ENCODE measurements around the gene ZNF317. TPM values are rescaled to one million over a fixed set of nuclear protein-coding genes. Genes with fewer than 3 reads are reported as not detected.
A peak's percentile ranks its signal among the peaks of the same experiment; 100 is the strongest.

Gene ZNF317
- total RNA-seq, 1 donor from 2014 or later, result 19.6 TPM

DNA sequence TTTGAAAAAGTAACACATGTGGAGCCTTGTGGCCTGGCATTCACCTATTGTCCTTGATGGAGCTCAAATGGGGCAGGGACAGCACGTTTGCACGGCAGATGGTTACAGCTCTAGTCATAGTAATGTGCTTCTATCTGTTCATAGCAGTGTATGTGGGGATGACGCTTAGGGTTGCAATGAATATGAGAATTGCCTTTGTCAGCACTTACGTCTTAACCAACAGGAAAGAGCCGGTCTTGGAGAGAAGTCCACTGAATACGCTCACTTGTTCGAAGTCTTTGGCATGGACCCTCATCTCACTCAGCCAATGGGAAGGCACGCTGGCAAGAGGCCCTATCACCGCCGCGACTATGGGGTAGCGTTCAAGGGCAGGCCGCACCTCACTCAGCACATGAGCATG is 19.7 kb downstream of the ZNF317 start:
- Histone ChIP-seq H3K79me2 (ENCODE audit: low read depth) (peaks cover 28% of the 10 kb centered on the region), H3F3A (ENCODE audit: low read depth) (no peaks in the 10 kb centered on the region), H4K20me1 (ENCODE audit: low read depth) (no peaks in the 10 kb centered on the region), H3K4me3 (no peak overlapping the region), H3K9me3 (ENCODE audit: low read depth) (no peaks in the 10 kb centered on the region), H3K27me3 (no peaks in the 10 kb centered on the region), H3K36me3 (peaks cover 23% of the 10 kb centered on the region), H3K27ac (no peak overlapping the region), H3K9ac (no peak overlapping the region), H2AFZ (replicated peaks) (no peak overlapping the region), H3K4me2 (no peak overlapping the region), H3K4me1 (no peaks in the 10 kb centered on the region)
- Mint-ChIP-seq H3K36me3 (peaks cover 90% of the 10 kb centered on the region), H3K4me1 (no peaks in the 10 kb centered on the region), H3K4me3 (peak overlapping the region; percentile 9), H3K27me3 (ENCODE audit: insufficient read depth, low read depth) (peaks cover 3% of the 10 kb centered on the region), H3K27ac (no peak overlapping the region), H3K9me3 (peaks cover 84% of the 10 kb centered on the region)
- no peak for TF ChIP-seq EZH2phosphoT487 (IDR thresholded peaks at IDR 0.05)
- no peak for TF ChIP-seq EZH2 (IDR thresholded peaks at IDR 0.05)
- TF ChIP-seq, protein P1, sequence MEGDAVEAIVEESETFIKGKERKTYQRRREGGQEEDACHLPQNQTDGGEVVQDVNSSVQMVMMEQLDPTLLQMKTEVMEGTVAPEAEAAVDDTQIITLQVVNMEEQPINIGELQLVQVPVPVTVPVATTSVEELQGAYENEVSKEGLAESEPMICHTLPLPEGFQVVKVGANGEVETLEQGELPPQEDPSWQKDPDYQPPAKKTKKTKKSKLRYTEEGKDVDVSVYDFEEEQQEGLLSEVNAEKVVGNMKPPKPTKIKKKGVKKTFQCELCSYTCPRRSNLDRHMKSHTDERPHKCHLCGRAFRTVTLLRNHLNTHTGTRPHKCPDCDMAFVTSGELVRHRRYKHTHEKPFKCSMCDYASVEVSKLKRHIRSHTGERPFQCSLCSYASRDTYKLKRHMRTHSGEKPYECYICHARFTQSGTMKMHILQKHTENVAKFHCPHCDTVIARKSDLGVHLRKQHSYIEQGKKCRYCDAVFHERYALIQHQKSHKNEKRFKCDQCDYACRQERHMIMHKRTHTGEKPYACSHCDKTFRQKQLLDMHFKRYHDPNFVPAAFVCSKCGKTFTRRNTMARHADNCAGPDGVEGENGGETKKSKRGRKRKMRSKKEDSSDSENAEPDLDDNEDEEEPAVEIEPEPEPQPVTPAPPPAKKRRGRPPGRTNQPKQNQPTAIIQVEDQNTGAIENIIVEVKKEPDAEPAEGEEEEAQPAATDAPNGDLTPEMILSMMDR (IDR thresholded peaks at IDR 0.05), result no peak
- DNase-seq (ENCODE audit: low spot score), result no peak

DNA sequence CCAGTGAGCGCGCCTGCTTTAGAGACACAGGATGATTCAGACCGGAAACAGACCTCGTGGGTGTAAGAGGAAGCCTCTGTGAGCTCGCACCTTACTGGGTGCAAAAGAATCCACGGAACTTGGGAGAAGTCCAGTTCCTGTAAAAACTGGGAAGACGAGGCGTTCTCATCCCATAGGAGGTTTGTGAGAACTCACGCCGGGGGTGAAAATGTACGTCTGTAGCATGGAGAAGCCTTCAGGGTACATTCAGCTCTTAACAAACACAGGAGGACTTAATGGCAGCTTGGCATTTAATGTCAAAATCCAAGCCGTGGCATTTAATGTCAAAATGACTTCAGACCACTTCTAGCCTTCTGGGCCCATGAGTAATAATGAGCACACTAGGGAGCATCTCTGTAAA is 21.2 kb downstream of the ZNF317 start:
- H3K27me3 Mint-ChIP-seq (ENCODE audit: insufficient read depth, low read depth), result peaks cover 6% of the 10 kb centered on the region
- no peak overlapping the region for H3K9ac ChIP-seq
- H3K4me3 ChIP-seq, result no peak overlapping the region
- H3K27ac Mint-ChIP-seq, result no peak overlapping the region
- no peaks in the 10 kb centered on the region for H3K4me1 Mint-ChIP-seq
- H4K20me1 ChIP-seq (ENCODE audit: low read depth), result no peaks in the 10 kb centered on the region
- H3K27me3 ChIP-seq, result no peaks in the 10 kb centered on the region
- H3F3A ChIP-seq (ENCODE audit: low read depth), result no peaks in the 10 kb centered on the region
- TF ChIP-seq EZH2phosphoT487 (IDR thresholded peaks at IDR 0.05) (no peak), EZH2 (IDR thresholded peaks at IDR 0.05) (no peak)
- TF ChIP-seq, protein P1 (IDR thresholded peaks at IDR 0.05), result no peak
- peaks cover 13% of the 10 kb centered on the region for H3K79me2 ChIP-seq (ENCODE audit: low read depth)
- H3K36me3 ChIP-seq, result peaks cover 23% of the 10 kb centered on the region
- H3K4me2 ChIP-seq, result no peak overlapping the region
- peaks cover 80% of the 10 kb centered on the region for H3K36me3 Mint-ChIP-seq
- no peak overlapping the region for H2AFZ ChIP-seq (replicated peaks)
- DNase-seq (ENCODE audit: low spot score), result no peak
- peaks cover 71% of the 10 kb centered on the region for H3K9me3 Mint-ChIP-seq
- no peaks in the 10 kb centered on the region for H3K9me3 ChIP-seq (ENCODE audit: low read depth)
- H3K27ac ChIP-seq, result no peak overlapping the region
- H3K4me3 Mint-ChIP-seq, result no peak overlapping the region
- no peaks in the 10 kb centered on the region for H3K4me1 ChIP-seq

DNA sequence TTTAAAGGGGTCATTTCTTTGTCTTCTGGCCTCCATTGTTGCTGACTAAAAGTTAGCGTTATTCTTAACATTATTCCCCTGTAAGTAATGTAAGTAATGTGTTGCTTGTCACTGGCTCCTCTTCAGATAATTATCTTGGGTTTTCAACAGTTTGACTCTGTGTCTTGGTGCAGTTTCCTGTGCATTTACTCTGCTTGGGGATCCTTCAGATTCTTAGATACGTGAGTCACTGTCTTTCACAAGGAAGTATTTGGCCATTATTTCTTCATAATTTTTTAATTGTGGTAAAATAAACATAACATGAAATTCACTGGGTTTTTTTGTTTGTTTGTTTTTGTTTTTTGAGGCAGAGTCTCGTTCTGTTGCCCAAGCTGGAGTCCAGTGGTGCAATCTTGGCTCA is 25.1 kb downstream of the ZNF317 start:
- no peak for DNase-seq (ENCODE audit: low spot score)
- Histone ChIP-seq H3K27ac (no peak overlapping the region), H3K79me2 (ENCODE audit: low read depth) (no peaks in the 10 kb centered on the region), H4K20me1 (ENCODE audit: low read depth) (no peaks in the 10 kb centered on the region), H3K9ac (no peak overlapping the region), H2AFZ (replicated peaks) (no peak overlapping the region), H3K4me3 (no peak overlapping the region), H3K36me3 (peaks cover 23% of the 10 kb centered on the region), H3K4me1 (no peaks in the 10 kb centered on the region), H3F3A (ENCODE audit: low read depth) (no peaks in the 10 kb centered on the region), H3K9me3 (ENCODE audit: low read depth) (no peaks in the 10 kb centered on the region), H3K4me2 (no peak overlapping the region), H3K27me3 (no peaks in the 10 kb centered on the region)
- H3K4me3 Mint-ChIP-seq, result no peak overlapping the region
- H3K9me3 Mint-ChIP-seq, result peaks cover 37% of the 10 kb centered on the region
- peaks cover 50% of the 10 kb centered on the region for H3K36me3 Mint-ChIP-seq
- no peak overlapping the region for H3K27ac Mint-ChIP-seq
- no peaks in the 10 kb centered on the region for H3K4me1 Mint-ChIP-seq
- TF ChIP-seq, protein P1 (IDR thresholded peaks at IDR 0.05), result no peak
- no peak for TF ChIP-seq EZH2 (IDR thresholded peaks at IDR 0.05)
- TF ChIP-seq EZH2phosphoT487 (IDR thresholded peaks at IDR 0.05), result no peak
- H3K27me3 Mint-ChIP-seq (ENCODE audit: insufficient read depth, low read depth), result peaks cover 5% of the 10 kb centered on the region

Data from neural progenitor cell (in vitro differentiated cells).